OCI-LY7 (cell line): Measurements from ENCODE around the gene IHH.

Experiments
- EZH2phosphoT487 ChIP-seq: fragments of 200-600 bp; sonication (generic); IDR thresholded peaks from 2 replicates; pipeline ENCODE4 v1.6.1; 2018; ENCODE audit warnings: low read depth, borderline replicate concordance, mild to moderate bottlenecking, mixed run types, antibody characterized with exemption, low read length, moderate library complexity, mixed read lengths
- TF ChIP-seq, protein P1 (sequence below): fragments of 200-600 bp; sonication (generic); conservative IDR thresholded peaks from 2 replicates; pipeline ENCODE4 v1.5.1; 2014; ENCODE audit warnings: mild to moderate bottlenecking, antibody characterized with exemption, low read length, moderate library complexity, mixed read lengths

- TF ChIP-seq, protein P1, sequence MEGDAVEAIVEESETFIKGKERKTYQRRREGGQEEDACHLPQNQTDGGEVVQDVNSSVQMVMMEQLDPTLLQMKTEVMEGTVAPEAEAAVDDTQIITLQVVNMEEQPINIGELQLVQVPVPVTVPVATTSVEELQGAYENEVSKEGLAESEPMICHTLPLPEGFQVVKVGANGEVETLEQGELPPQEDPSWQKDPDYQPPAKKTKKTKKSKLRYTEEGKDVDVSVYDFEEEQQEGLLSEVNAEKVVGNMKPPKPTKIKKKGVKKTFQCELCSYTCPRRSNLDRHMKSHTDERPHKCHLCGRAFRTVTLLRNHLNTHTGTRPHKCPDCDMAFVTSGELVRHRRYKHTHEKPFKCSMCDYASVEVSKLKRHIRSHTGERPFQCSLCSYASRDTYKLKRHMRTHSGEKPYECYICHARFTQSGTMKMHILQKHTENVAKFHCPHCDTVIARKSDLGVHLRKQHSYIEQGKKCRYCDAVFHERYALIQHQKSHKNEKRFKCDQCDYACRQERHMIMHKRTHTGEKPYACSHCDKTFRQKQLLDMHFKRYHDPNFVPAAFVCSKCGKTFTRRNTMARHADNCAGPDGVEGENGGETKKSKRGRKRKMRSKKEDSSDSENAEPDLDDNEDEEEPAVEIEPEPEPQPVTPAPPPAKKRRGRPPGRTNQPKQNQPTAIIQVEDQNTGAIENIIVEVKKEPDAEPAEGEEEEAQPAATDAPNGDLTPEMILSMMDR, result no peak
- TF ChIP-seq EZH2phosphoT487, result no peak
Measured at GRCh38 chr2:219042750-219043149, 18.0 kb downstream of the IHH start.
